Measurements from ENCODE around the gene FAM156B.
"Not testable (repeated sequence)": the region's sequence is repeated elsewhere in the genome, so short reads cannot be mapped to it uniquely, and the experiment has no call there.

The FAM156B gene, protein sequence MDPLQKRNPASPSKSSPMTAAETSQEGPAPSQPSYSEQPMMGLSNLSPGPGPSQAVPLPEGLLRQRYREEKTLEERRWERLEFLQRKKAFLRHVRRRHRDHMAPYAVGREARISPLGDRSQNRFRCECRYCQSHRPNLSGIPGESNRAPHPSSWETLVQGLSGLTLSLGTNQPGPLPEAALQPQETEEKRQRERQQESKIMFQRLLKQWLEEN

DNA sequence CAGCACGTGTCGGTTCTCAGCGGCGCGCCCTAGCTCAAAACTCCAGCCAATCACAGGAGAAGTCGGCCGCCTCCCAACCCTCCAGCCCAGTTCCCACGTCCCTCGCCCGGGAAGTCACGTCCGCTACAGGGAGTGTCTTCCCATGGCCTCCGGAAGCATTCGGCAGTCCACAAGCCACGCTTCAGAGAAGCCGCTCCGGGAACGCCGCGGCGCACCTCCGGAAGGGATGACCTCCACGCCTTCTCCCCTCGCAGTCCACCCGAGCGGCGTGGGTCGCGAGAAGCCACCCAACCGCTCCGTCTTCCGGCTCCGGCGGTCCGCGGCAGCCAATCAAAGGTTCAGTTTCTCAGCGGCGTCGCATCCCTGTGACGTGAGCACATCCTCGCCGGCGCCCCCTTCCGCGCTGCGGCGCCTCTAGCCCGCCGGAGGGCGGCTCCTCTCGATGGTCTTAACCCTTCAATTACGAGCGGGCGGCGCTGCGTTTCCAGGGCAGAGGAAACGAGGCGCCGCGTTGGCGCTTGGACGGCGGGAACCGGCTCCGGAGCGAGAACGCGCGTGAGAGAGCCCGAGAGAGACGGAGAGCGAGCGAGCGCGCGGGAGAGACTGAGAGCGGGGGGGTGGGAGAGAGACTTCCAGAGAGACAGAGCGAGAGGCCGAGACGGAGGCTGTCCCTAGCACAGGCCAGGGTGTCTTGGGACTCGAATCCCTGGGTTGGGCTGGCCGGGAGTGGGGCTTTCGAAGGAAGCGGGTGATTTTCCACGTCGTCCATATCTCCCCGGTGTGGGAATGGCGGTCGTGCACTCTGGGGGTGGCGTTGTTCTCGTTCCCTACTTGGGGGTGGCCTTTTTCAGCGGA is at the start of gene FAM156B:
TSS of gene FAM156B (plus strand) at position 476 of the 855 bp plus-strand sequence. CDS start 9,896 bp downstream, outside the sequence.
- not testable (repeated sequence) for DNase-seq (ENCODE audit: low spot score)

GRCh38 chrX:52852110-52852860 is 44.8 kb upstream of the FAM156B start:
- no peak for DNase-seq (ENCODE audit: low spot score)

GRCh38 chrX:52856991-52857525 is 40.1 kb upstream of the FAM156B start:
- DNase-seq (ENCODE audit: low spot score): not testable (repeated sequence)

DNA sequence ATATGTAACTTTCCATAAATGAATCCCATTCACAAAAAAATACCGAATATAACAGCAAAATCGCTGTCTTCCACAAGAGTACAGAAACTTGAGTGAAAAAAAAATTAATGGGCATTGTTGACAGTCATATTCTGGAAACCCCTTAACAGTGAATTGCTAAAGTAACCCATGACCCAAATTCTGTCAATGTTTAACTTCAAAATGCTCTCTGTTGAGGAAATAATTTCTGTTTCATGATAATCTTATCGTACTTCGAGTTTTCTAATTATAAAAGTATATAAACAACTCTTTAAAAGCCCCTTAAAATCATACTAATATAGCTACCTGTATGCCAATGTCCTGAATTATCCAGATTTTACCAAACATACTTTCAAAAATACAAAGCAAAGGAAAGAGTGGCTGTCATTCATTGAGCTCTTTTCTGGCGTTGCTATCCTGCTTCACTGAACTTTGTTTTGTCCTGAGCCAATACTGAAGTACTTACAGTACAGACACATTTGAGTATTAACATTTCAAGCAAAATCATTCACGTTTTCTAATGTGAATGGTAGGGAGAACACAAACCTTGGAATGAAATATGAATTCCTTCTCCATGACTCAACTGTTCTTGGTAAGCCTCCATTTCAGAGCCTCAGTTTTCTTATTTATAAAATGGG is 31.7 kb upstream of the FAM156B start:
- no peak for DNase-seq (ENCODE audit: low spot score)

GRCh38 chrX:52867610-52868348 is 29.4 kb upstream of the FAM156B start, which contains the start of gene XAGE3:
Gene XAGE3 (minus strand): TSS chrX:52868083. CDS start chrX:52867133, 950 bp downstream.
- DNase-seq (ENCODE audit: low spot score): no peak

GRCh38 chrX:52870046-52870445 is 27.1 kb upstream of the FAM156B start:
- no peak for DNase-seq (ENCODE audit: low spot score)

- not testable (repeated sequence) for DNase-seq (ENCODE audit: low spot score)
Measured at GRCh38 chrX:52873825-52874224, 23.3 kb upstream of the FAM156B start.

- DNase-seq (ENCODE audit: low spot score): no peak
Measured at GRCh38 chrX:52874661-52875060, 22.5 kb upstream of the FAM156B start.

- DNase-seq (ENCODE audit: low spot score): not testable (repeated sequence)
Measured at GRCh38 chrX:52875436-52875835, 21.7 kb upstream of the FAM156B start.

GRCh38 chrX:52876386-52876785 is 20.7 kb upstream of the FAM156B start:
- DNase-seq (ENCODE audit: low spot score): not testable (repeated sequence)

- not testable (repeated sequence) for DNase-seq (ENCODE audit: low spot score)
Measured at GRCh38 chrX:52887459-52887858, 9.7 kb upstream of the FAM156B start.

DNA sequence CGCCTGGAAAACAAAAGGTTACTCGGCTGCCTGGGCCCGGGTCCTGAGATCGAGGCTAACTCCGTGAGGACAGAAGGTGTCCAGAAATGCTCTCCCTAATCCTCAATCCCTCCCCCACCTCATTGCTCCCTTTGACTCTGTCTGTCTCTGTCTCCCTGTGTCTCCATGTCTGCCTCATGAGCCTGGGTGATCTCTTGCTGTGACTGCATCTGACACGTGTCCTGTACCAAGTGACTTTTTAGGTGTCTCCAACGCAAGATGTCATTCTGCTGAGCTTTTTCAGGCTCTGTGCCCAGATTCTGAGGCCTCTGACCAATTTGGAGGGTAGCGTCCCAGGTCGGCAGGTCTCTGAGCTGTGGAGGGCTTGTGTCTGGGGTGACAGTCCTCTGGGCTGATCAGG is 9.0 kb upstream of the FAM156B start:
- DNase-seq (ENCODE audit: low spot score): not testable (repeated sequence)

DNA sequence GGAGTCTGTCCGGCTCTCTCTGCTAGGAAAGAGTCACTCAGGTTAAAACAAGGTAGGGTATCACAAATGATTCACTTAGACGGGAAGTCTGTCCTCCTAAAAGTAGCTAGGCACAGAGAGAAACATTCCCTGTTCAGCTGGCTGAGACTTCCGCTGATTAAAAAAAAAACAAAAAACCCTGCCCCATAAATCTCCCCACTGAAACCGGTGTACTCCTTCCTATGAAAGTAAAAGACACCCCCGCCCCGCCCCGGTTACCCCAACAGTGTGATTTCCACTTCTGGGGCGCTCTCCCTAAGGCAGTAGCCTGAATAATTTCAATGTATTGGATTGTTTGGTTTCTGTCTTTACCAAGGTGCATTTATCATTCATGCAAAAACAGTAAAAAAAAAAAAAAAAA is 692 bp upstream of the FAM156B start:
- DNase-seq (ENCODE audit: low spot score): not testable (repeated sequence)

DNA sequence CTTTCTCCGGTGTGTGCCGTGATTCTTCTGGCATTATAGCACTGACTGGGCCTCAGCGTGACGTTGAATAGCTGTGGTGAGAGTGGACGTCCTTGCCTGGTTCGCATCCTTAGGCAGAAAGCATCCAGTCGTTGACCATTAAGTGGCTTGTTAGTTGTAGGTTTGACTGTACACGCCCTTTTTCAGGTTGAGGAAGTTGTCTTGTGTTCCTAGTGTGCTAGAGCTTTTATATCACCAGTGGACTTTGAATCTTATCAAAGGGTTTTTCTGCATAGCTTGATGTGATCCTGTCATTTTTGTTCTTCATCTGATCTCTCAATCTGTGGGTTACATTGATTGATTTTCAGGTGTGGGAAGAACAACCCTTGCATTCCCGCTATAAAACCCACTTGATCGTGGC is 8.4 kb downstream of the FAM156B start:
- not testable (repeated sequence) for DNase-seq (ENCODE audit: low spot score)

DNA sequence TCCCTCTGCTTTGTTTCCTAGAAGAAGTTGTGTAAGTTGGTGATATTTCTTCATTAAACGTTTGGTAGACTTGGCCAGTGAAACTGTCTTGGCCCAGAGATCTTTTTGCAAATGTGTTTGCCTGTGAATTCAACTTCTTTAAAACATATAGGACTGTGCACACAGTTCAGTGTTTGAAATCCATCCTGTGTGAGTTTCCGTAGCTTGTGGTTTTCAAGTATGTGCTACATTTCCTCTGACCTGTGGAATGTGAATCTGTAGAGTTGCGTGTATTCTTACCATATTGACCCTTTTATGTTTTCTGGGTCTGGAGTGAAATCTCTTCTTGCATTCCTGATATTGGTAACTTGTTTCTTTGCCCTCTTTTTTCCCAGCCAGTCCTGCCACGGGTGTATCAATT is 8.9 kb downstream of the FAM156B start:
- not testable (repeated sequence) for DNase-seq (ENCODE audit: low spot score)

DNA sequence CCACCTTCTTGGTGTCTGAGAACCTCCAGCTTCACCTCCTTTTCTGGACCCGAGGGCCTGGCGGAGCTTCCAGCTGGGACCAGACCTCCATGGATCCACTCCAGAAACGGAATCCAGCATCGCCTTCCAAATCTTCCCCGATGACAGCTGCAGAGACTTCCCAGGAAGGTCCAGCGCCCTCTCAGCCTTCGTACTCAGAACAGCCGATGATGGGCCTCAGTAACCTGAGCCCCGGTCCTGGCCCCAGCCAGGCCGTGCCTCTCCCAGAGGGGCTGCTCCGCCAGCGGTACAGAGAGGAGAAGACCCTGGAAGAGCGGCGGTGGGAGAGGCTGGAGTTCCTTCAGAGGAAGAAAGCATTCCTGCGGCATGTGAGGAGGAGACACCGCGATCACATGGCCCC is 10.0 kb downstream of the FAM156B start:
- not testable (repeated sequence) for DNase-seq (ENCODE audit: low spot score)

- not testable (repeated sequence) for DNase-seq (ENCODE audit: low spot score)
Measured at GRCh38 chrX:52907900-52908299, 10.8 kb downstream of the FAM156B start.

DNA sequence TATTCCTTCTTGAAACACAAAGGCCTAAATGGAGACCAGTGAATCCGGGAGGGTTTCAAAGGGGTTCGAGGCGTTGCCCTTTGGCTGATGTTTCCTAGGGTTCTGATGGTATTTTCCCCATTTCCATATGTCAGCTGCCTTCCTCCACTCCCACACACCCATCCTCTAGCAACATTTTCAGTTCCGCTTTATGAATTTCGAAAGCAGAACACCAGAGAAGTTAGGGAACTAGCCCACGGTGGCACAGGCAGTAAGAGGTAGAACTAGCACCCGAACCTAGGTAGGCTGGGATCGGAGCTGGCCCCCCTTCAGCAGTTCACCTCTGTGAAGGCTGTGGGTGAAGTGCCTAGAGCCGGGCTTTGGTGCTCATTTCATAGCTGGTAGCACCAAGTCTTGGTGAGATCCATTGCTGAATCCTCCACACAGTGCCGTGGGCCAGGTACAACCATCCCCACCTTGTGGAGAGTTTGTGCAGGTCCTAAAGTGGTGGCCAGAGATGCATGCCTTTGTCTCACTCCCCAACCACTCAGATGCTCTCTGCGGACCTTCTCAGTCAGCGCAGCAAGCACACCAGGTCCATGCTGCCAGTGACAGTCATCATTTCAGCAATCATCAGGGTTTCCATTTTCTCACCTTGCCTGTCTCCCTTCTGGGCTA is 12.3 kb downstream of the FAM156B start:
- not testable (repeated sequence) for DNase-seq (ENCODE audit: low spot score)

DNA sequence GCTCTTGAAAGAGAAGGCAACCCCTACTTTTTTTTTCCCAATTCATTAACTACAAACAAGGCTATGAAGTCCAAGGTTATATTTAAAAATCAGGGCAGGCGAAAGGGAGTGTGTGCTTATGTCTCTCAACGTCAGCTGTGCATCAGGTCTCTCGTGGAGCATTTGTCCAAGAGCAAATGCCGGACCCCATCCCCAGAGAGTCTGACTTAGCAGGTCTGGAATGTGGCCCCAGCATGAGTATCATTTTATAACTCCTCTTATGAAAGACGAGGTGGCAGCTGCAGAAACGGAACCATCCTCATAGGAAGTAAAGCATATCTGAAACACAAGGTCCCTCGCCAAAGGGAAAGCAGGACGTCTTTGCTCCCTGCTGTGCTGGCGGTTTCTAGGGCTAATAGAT is 16.6 kb downstream of the FAM156B start:
- DNase-seq (ENCODE audit: low spot score): not testable (repeated sequence)

GRCh38 chrX:52914704-52915103 is 17.6 kb downstream of the FAM156B start:
- DNase-seq (ENCODE audit: low spot score): not testable (repeated sequence)

Measured in RKO (cell line).